NCI-H446 treated with DMSO at 0.1 percent for 48 hours (cell line): ENCODE measurements around the gene TRHDE.

Experiments used
- DNase-seq: peaks from one replicate; lab custom pipeline; 2025; lab: John Stamatoyannopoulos, UW

Gene TRHDE, protein sequence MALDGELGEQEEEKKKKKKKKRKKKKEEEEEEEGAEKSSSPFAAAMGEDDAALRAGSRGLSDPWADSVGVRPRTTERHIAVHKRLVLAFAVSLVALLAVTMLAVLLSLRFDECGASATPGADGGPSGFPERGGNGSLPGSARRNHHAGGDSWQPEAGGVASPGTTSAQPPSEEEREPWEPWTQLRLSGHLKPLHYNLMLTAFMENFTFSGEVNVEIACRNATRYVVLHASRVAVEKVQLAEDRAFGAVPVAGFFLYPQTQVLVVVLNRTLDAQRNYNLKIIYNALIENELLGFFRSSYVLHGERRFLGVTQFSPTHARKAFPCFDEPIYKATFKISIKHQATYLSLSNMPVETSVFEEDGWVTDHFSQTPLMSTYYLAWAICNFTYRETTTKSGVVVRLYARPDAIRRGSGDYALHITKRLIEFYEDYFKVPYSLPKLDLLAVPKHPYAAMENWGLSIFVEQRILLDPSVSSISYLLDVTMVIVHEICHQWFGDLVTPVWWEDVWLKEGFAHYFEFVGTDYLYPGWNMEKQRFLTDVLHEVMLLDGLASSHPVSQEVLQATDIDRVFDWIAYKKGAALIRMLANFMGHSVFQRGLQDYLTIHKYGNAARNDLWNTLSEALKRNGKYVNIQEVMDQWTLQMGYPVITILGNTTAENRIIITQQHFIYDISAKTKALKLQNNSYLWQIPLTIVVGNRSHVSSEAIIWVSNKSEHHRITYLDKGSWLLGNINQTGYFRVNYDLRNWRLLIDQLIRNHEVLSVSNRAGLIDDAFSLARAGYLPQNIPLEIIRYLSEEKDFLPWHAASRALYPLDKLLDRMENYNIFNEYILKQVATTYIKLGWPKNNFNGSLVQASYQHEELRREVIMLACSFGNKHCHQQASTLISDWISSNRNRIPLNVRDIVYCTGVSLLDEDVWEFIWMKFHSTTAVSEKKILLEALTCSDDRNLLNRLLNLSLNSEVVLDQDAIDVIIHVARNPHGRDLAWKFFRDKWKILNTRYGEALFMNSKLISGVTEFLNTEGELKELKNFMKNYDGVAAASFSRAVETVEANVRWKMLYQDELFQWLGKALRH

GRCh38 chr12:72272091-72272661 lies at the start of gene TRHDE:
TSS of gene TRHDE (plus strand) at chr12:72272370. CDS start at chr12:72272644, 274 bp downstream.
- DNase-seq: no peak

GRCh38 chr12:72226510-72226909 lies 45.7 kb upstream of the TRHDE start:
- DNase-seq: no peak

DNA sequence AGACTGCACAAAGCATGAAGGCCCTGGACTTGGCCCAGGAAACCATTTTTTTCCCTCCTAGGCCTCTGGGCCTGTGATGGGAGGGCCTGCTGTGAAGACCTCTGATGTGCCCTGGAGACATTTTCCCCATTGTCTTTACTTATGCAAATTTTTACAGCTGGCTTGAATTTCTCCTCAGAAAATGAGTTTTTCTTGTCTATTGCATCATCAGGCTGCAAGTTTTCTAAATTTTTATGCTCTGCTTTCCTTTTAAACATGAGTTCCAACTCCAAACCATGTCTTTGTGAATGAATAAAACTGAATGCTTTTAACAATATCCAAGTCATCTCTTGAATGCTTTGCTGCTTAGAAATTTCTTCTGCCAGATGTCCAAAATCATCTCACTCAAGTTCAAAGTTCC lies 43.7 kb upstream of the TRHDE start:
- DNase-seq: no peak

DNA sequence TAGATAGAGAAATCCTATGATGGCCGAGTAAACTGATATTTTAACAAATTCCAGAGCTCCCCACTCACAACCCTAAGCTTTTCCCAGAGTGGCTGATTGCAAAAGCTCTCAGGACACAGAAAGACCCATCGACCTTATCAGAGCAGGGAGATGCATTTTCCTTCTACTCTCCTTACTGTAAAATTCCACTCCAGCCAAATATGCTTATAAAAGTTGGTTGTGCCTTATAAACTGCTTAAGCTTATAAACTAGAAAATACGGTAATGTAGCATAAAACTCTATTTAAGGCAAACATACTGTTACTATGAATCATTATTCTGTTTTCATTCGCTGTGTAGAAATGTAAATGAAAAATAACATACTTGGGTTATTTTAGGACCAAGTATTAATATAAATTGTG lies 41.6 kb upstream of the TRHDE start:
- DNase-seq: no peak

DNA sequence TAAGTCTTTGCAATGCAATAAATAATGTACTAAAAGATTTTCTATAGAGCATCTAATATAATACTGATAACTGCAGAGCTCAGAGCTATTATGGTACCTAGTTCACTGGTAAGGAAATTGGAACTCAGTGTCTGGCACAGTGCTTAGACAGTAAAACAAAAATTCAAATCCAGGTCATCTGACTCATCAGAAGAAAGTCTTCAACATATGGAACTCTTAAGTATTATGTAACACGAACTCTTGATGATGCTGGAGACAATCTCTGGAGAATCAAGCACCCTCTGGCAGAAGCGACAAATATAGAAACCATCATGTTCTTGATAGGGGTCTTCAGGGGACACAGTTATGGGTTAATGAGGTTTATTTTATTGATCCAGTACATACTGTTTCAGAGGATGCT lies 37.3 kb upstream of the TRHDE start:
- no peak for DNase-seq

DNA sequence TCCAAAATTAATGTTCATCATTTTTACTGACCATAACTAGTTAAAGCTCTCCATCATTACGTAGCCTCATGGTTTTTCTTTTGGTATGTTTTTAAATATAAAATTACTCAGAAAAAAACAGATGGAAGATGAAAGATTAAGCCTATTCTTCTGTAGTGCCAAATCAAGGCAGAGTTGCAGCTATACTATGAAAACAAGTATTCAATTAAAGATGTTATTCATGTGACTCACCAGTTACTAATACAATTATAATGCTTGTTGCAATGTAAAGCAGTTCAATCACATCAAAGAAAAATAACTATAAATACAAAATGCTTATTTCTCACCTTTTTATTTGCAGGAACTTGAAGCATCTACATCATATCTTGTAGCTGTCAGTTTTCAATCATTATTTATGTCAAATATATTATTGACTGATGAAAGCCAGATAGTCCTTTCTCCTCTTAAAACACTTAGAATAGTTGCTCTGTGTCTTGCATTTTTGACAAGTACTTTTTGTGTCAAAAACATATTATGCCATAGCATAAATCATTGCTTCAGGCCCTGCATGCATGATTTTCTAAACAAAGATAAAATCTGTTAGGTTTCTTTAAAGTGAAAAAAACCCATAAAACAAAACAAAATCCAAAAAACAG lies 36.0 kb upstream of the TRHDE start:
- no peak for DNase-seq

DNA sequence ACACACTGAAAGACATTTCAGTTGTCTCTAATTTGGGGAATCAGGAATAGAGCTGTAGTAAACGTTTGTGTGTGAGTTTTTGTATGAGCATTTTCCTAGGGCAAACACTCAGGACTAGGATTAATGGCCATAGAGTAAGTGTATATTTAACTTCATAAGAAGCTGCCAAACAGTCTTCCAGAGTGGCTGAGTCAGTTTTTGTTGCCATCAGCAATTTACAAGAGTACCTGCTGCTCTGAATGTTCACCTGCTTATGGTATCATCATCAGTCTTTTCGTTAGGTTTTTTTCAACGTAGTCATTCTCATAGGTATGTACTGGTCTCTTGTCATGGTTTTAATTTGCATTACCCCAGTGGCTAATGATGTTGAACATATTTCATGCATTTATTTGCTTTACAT lies 30.6 kb upstream of the TRHDE start:
- no peak for DNase-seq

DNA sequence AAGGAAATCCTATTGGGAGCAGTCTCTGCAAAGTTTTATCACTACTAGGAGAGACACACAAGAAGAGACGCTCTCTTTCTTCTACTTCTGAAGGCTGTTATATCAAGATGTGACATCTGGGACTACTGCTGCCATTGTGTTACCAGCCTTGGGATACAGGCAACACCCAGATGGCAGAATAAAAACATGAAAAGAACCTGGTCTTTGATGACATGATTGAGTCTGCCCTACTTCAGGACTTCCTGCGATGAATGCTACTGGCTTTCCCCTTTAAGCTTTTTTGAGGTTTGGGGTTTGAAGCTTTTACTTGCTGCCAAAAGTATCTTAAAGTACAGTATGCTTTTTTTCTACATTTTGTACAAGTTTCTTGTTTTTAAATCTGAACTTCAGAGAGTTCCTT lies 29.2 kb upstream of the TRHDE start:
- no peak for DNase-seq

GRCh38 chr12:72246370-72246769 lies 25.8 kb upstream of the TRHDE start:
- DNase-seq: no peak

DNA sequence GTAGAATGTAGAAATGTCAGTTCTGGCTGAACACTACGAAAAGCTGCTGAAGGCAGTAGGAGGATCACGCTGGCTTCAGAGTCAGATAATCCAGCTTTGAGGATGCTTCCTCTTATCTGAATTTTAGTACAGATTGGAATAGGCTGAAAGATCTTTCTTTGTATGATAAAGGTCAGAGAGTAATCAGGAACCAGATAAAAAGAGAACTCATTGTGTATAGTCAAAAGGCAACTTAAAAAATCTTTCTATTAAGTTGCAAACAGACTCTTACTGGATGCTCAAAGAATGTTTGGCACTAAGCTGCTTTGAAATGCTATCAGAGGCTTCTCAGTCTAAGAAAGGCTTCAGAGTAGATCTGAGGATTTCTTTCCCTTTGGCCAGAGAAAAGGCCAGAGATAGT lies 21.8 kb upstream of the TRHDE start:
- no peak for DNase-seq

DNA sequence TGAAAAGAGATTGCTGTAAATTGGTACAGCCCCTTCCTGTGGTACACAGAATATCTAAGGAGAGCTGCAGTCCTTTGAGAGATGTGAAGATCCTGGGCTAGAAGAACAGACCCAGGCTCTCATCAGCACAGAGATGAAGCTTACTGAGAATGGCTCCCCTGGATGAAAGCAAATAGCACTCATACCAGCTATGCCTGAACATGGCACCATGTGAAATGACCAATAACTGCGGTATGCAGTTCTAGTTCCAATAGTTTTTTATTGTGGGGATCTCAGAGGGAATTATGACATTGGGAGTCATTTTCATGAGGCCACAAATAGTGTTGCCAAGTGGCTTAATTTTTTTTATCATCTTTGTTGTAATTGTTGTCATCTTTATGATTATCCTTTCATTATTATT lies 15.4 kb upstream of the TRHDE start:
- DNase-seq: no peak

DNA sequence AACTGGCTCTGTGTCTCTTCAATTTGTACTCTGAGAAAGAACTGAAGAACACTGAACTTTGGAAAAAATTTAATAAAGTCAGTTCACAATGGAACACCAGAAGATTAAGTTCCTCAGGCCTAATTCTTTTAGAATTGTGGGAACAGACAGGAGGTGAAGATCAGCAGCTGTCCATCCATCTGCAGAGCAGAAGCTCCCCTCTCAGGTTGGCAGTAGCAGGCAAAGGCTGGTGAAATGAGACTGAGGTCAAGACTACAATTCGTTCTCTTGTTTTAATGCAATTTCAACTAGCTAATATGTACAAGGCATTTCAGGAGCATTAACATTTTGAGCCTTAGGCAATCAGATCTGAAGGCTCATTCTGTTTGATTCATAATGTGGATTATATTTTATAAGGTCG lies 10.3 kb upstream of the TRHDE start:
- no peak for DNase-seq

GRCh38 chr12:72264548-72265175 lies 7.5 kb upstream of the TRHDE start:
- no peak for DNase-seq

DNA sequence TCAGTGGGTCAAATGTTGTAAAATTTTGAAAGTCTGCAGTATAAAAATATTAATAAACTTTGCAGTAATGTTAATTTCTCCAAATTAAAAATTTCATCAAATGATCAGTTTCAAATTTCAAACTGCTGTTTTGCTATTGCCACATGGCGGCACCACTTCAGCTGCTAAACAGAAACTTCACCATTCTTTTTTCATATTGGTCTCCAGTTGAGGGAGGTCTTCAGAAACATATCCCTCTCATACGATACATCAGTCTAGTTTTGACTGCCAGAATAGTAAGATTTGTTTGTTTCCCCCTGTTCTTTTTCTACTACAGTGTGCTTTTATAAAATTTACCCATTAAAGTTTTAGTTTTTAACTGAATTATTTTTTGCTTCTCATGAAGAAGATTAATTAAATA lies 4.2 kb upstream of the TRHDE start:
- no peak for DNase-seq

DNA sequence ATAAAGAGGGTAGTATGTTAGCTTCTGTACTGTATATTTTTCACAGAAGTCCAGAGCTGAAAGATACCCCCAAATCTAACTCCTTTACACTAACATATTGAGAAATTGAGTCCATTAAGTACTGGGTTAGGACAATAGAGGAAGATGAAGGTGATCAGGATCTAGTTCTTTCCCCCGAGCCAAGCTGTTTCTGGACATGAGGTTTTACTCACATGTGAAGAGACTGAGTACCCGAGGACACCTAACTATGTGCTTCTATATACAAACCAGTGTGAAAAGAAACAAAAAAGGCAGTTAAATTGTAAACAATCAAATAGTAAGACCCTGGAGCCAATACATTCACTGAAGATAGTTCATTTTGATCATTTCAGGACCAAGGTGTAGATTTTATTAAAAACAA lies 3.8 kb upstream of the TRHDE start:
- no peak for DNase-seq

DNA sequence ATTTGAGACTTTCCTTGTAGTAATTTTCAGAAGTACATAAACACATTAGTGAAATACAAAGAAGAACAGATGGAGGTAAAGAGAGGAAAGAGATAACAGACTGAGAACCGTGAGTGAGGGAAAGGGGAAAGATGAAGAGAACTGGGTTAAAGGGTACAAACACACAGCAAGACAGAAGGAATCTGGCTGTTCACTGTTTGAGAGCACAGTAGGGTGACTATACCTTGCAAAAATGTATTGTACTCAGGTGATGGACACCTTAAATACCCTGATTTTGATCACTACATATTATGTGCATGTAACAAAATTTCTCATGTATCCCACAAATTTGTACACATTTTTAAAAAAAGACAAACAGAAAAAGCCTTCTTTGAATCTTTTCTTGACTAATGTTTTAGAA lies 2.7 kb upstream of the TRHDE start:
- DNase-seq: no peak

- no peak for DNase-seq
These were observed 1.9 kb upstream of the TRHDE start for GRCh38 chr12:72270246-72270645.

- no peak for DNase-seq
These were observed 1.2 kb upstream of the TRHDE start for GRCh38 chr12:72270961-72271360.

DNA sequence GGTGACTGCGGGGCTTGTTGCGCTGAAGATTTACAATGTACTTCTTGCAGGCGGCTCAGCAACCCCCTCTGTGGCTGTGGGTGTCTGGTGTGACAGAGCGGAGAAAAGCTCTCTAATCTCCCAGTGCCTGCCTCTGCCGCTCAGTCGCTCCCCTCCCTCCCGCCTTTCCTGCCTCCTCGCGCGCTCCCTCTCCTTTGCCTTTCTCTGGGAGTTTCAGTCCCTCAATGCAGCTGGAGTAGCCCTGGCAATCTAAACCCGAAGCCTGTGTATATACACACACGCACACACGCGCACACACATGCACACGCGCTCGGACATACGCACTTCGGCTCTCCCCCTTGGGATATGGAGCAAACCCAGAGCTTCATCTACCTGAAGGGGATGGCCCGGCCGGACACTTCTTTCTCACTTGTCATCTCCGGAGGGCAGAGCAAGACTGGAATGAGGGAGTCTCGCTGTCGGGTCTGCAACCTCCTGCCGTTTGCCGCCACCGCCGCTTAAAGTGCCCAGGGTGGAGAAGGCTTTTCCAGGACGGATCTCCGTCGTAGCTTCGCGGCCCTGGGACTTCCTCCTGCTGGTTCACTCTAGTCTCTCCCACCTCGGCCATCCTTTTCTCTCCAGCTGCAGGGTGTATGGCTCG lies 599 bp upstream of the TRHDE start:
- DNase-seq: no peak

- DNase-seq: no peak
These were observed 745 bp downstream of the TRHDE start for GRCh38 chr12:72272731-72273498.
